ENCODE measurements around the gene TTF1.

DNA sequence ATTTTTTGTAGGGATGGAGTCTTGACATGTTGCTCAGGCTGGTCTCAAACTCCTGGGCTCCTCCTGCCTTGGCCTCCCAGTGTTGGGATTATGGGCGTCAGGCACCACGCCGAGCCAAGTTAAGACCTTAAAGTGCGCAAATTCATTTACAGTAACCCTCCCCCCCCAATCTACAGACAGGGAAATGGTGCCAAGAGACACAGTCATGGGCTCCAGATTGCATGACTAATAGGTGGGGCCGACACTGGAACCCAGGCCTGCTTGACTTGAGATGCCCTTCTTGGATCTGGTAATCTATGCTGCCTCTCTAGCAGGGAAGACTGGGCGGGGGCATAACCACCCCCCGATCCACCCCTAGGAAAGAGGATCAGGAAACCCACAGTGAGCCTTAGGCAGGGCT is 19.5 kb downstream of the TTF1 start:
- TF ChIP-seq POLR2A (IDR thresholded peaks at IDR 0.05; ENCODE audit: low read depth, low read length) (no peak), POLR2AphosphoS5 (IDR thresholded peaks at IDR 0.05; ENCODE audit: low read depth, low read length) (no peak)
